Natural killer cell (primary cell): ENCODE results near the gene MDN1. TPM values are rescaled to one million over a fixed set of nuclear protein-coding genes. Genes with fewer than 3 reads are reported as not detected.
"Not testable (repeated sequence)": the region's sequence is repeated elsewhere in the genome, so short reads cannot be mapped to it uniquely, and the experiment has no call there.

Source experiments
- ATAC-seq, 3 donors: fragments of 150-1000 bp in 2 of 3; fragments of 200-7000 bp in 1 of 3; cut with Tn5 transposase; 1 replicate in 1 of 3; 2 replicates in 2 of 3; pipeline ENCODE4 v1.10.0; 2021; ENCODE audit warnings: mild to moderate bottlenecking in 2 of 3, moderate library complexity in 2 of 3
- DNase-seq, 2 donors: peaks; one replicate each; pipeline versions ENCODE4 v3.0.0 to v3.0.0-alpha.2; 2013 to 2021; ENCODE audit warnings: mixed read lengths in 1 of 2
- H3K27ac ChIP-seq: one replicate; pipeline ENCODE4 v1.5.1; 2013; ENCODE audit warnings: mild to moderate bottlenecking, low read length
- H3K27me3 ChIP-seq: one replicate; pipeline ENCODE4 v1.6.1; 2013; ENCODE audit warnings: low read length; ENCODE audit not compliant: control insufficient read depth, insufficient read depth
- H3K36me3 ChIP-seq: one replicate; pipeline ENCODE4 v1.6.1; 2013; ENCODE audit warnings: low read length; ENCODE audit not compliant: control insufficient read depth, insufficient read depth
- H3K4me1 ChIP-seq: one replicate; pipeline ENCODE4 v1.6.1; 2013; ENCODE audit warnings: low read length; ENCODE audit not compliant: control insufficient read depth, insufficient read depth
- H3K4me3 ChIP-seq: one replicate; pipeline ENCODE4 v1.5.1; 2013; ENCODE audit warnings: low read length
- H3K9me3 ChIP-seq: one replicate; pipeline ENCODE4 v1.6.1; 2013; ENCODE audit warnings: low read length; ENCODE audit not compliant: control insufficient read depth, insufficient read depth
- H3K27ac Mint-ChIP-seq, 2 donors: one replicate each; pipeline ENCODE4 v1.8.0; 2022; ENCODE audit warnings: mild to moderate bottlenecking in 2 of 2, mixed read lengths in 2 of 2, moderate library complexity in 1 of 2
- H3K27me3 Mint-ChIP-seq, 2 donors: one replicate each; pipeline ENCODE4 v1.8.0; 2022; ENCODE audit warnings: low read depth in 2 of 2, mixed read lengths in 2 of 2
- H3K36me3 Mint-ChIP-seq: one replicate; pipeline ENCODE4 v1.8.0; 2022; ENCODE audit warnings: mixed read lengths
- H3K4me1 Mint-ChIP-seq, 2 donors: one replicate each; pipeline ENCODE4 v1.8.0; 2022; ENCODE audit warnings: mixed read lengths in 2 of 2
- H3K4me3 Mint-ChIP-seq: one replicate; pipeline ENCODE4 v1.8.0; 2022; ENCODE audit warnings: mild to moderate bottlenecking, moderate library complexity, mixed read lengths
- H3K9me3 Mint-ChIP-seq, 2 donors: one replicate each; pipeline ENCODE4 v1.8.0; 2022; ENCODE audit warnings: mixed read lengths in 2 of 2
- WGBS: methylation state at CpG from one replicate; pipeline ENCODE4 v1.1.7; 2013; ENCODE audit warnings: missing lambda C conversion rate; ENCODE audit not compliant: insufficient coverage; 5-methylcytosine and 5-hydroxymethylcytosine counted together
- intact Hi-C: fragments of 100-400 bp; cut with micrococcal nuclease; formaldehyde crosslinking; loops from one replicate; pipeline ENCODE4 v1.14.2; 2022
- total RNA-seq, 4 donors: library from RNA; stranded (reverse); fragments of 120-200 nt in 1 of 4; gene quantifications; one replicate each; pipeline versions ENCODE4 v1.2.3 to v1.2.4, GENCODE V29; 2013 to 2022
- TF ChIP-seq, protein P1 (sequence below): fragments of 200-600 bp; IDR thresholded peaks from one replicate; pipeline ENCODE4 v1.8.0; 2022; ENCODE audit warnings: antibody characterized with exemption

MDN1 gene
- total RNA-seq, 3 donors from 2014 or later (not counting 1 experiment from before 2014, with no cell fraction given) = 38.0 to 43.3 (median 41.4) TPM

DNA sequence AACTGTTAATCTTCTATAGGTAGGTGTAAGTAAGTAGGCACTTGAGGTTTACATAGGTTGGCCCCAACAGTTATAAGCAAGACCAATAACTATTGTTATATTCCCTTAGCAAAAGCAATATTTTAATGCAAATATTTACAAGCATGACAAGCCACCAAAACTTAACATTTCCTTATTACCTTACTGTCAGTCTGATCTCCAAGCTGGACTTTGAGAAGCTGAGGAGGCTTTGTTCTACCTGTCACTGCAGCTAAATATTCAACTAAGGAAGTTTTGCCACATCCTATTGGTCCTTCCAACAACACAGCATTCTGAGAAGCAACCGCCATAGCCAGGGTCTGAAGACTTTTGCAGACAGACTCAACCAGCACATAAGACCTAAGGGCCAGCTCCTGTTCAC, 29.6 kb downstream of the MDN1 start:
- Histone ChIP-seq H3K4me1 (peaks cover 15% of the 10 kb centered on the region), H3K27me3 (no peaks in the 10 kb centered on the region), H3K9me3 (no peaks in the 10 kb centered on the region), H3K27ac (no peak overlapping the region), H3K36me3 (peaks cover 48% of the 10 kb centered on the region), H3K4me3 (no peak overlapping the region)
- Mint-ChIP-seq H3K9me3 (no peaks in the 10 kb centered on the region), H3K4me1 (peaks cover 21 to 22% of the 10 kb centered on the region in 2 donors), H3K36me3 (peaks cover 16% of the 10 kb centered on the region), H3K27me3 (no peaks in the 10 kb centered on the region), H3K27ac (no peak overlapping the region), H3K4me3 (no peak overlapping the region)
- TF ChIP-seq, protein P1, sequence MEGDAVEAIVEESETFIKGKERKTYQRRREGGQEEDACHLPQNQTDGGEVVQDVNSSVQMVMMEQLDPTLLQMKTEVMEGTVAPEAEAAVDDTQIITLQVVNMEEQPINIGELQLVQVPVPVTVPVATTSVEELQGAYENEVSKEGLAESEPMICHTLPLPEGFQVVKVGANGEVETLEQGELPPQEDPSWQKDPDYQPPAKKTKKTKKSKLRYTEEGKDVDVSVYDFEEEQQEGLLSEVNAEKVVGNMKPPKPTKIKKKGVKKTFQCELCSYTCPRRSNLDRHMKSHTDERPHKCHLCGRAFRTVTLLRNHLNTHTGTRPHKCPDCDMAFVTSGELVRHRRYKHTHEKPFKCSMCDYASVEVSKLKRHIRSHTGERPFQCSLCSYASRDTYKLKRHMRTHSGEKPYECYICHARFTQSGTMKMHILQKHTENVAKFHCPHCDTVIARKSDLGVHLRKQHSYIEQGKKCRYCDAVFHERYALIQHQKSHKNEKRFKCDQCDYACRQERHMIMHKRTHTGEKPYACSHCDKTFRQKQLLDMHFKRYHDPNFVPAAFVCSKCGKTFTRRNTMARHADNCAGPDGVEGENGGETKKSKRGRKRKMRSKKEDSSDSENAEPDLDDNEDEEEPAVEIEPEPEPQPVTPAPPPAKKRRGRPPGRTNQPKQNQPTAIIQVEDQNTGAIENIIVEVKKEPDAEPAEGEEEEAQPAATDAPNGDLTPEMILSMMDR = no peak
- WGBS = 88% methylated on average over 1 of the region's 1 CpG
- DNase-seq (no peak), ATAC-seq (no peak)
- intact Hi-C loops = no loop called here

- no peaks in the 10 kb centered on the region for H3K9me3 Mint-ChIP-seq
- no peak overlapping the region for H3K27ac Mint-ChIP-seq
- H3K9me3 ChIP-seq = peaks cover 8% of the 10 kb centered on the region
- WGBS = 88% methylated on average over 7 of the region's 7 CpGs
- TF ChIP-seq, protein P1 = no peak
- no peak overlapping the region for H3K4me3 Mint-ChIP-seq
- peaks cover 19% of the 10 kb centered on the region for H3K36me3 Mint-ChIP-seq
- no peak for DNase-seq
- ATAC-seq = no peak
- H3K27me3 Mint-ChIP-seq = no peaks in the 10 kb centered on the region
- intact Hi-C loops = no loop called here
- H3K36me3 ChIP-seq = peaks cover 65% of the 10 kb centered on the region
- H3K4me3 ChIP-seq = no peak overlapping the region
- no peaks in the 10 kb centered on the region for H3K27me3 ChIP-seq
- H3K4me1 Mint-ChIP-seq = peaks cover under 1% of the 10 kb centered on the region in 2 donors
- no peak overlapping the region for H3K27ac ChIP-seq
- no peaks in the 10 kb centered on the region for H3K4me1 ChIP-seq
Observed at GRCh38 chr6:89787660-89788328, 31.8 kb downstream of the MDN1 start.

DNA sequence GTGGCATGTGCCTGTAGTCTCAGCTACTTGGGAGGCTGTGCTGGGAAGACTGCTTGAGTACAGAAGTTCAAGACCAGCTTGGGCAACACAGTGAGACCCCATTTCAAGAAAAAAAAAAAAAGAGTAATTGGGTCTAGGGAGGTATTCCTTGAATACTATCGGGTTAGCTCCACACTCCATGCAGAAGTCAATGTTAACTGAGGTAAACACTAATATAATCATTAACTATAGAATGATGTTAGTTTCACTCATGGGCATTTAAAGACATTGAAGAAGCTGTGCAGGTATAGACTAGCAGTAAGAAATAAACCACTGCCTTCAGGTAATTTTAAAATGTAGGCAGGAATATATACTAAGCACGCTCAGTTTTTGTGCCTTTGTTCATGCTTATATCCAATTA, 32.6 kb downstream of the MDN1 start:
- no peaks in the 10 kb centered on the region for H3K27me3 Mint-ChIP-seq
- TF ChIP-seq, protein P1 = no peak
- H3K27ac Mint-ChIP-seq = no peak overlapping the region
- H3K9me3 ChIP-seq = peaks cover 8% of the 10 kb centered on the region
- H3K27me3 ChIP-seq = no peaks in the 10 kb centered on the region
- no peaks in the 10 kb centered on the region for H3K4me1 Mint-ChIP-seq
- DNase-seq (no peak), ATAC-seq (no peak)
- H3K36me3 ChIP-seq = peaks cover 64% of the 10 kb centered on the region
- peaks cover 18% of the 10 kb centered on the region for H3K36me3 Mint-ChIP-seq
- intact Hi-C loops = no loop called here
- no peak overlapping the region for H3K4me3 Mint-ChIP-seq
- no peak overlapping the region for H3K27ac ChIP-seq
- no peaks in the 10 kb centered on the region for H3K9me3 Mint-ChIP-seq
- H3K4me3 ChIP-seq = no peak overlapping the region
- WGBS = 100% methylated on average over 1 of the region's 2 CpGs
- no peaks in the 10 kb centered on the region for H3K4me1 ChIP-seq

DNA sequence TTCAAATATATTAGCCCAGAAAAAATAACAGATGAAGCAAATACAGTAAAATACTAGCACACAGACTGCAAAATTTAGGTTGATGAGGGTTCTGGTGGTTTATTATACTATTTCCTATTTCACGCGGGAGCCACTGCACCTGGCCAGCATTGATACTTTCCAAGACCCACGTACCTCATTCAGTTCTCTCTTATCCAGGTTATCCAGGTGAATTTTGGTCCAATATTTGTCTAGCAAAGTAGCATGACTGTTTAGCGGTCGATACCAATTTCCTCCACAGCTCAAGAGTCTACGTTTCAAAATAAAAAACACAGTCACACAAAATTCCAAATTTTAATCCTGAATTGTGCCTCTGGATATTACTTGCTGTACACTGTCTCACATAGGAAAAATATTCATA, 34.8 kb downstream of the MDN1 start:
- ATAC-seq (no peak), DNase-seq (no peak)
- Histone ChIP-seq H3K4me1 (no peaks in the 10 kb centered on the region), H3K9me3 (peaks cover 8% of the 10 kb centered on the region), H3K4me3 (no peak overlapping the region), H3K27me3 (no peaks in the 10 kb centered on the region), H3K36me3 (peaks cover 66% of the 10 kb centered on the region), H3K27ac (no peak overlapping the region)
- WGBS = 98% methylated on average over 6 of the region's 6 CpGs
- intact Hi-C loops = no loop called here
- H3K27ac Mint-ChIP-seq = no peak overlapping the region
- H3K36me3 Mint-ChIP-seq = peaks cover 18% of the 10 kb centered on the region
- no peaks in the 10 kb centered on the region for H3K27me3 Mint-ChIP-seq
- H3K4me3 Mint-ChIP-seq = no peak overlapping the region
- TF ChIP-seq, protein P1 = no peak
- H3K4me1 Mint-ChIP-seq = no peaks in the 10 kb centered on the region
- H3K9me3 Mint-ChIP-seq = no peaks in the 10 kb centered on the region

DNA sequence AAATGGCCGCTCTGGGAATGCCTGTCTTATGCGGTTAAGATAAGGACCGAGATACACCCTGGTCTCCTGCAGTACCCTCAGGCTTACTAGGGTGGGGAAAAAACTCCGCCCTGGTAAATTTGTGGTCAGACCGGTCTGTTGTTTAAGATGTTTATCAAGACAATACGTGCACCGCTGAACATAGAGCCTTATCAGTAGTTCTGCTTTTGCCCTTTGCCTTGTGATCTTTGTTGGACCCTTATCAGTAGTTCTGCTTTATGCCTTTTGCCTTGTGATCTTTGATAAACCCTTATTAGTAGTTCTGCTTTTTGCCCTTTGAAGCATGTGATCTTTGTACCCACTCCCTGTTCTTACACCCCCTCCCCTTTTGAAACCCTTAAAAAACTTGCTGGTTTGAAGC, 36.3 kb downstream of the MDN1 start:
- H3K9me3 ChIP-seq, intact Hi-C loops, H3K27ac ChIP-seq, H3K4me3 ChIP-seq, H3K27me3 ChIP-seq, H3K9me3 Mint-ChIP-seq, H3K27me3 Mint-ChIP-seq, H3K4me1 Mint-ChIP-seq, H3K4me3 Mint-ChIP-seq, DNase-seq, H3K27ac Mint-ChIP-seq, H3K4me1 ChIP-seq: not testable (repeated sequence)
- peak in 1 of 3 donors; percentile 60 for ATAC-seq
- 95% methylated on average over 7 of the region's 7 CpGs for WGBS
- peaks cover 59% of the 10 kb centered on the region for H3K36me3 ChIP-seq
- peaks cover 15% of the 10 kb centered on the region for H3K36me3 Mint-ChIP-seq
